Upper lobe of right lung (tissue), 1 donor: ENCODE measurements around the gene CDCP1. TPM values are rescaled to one million over a fixed set of nuclear protein-coding genes. Genes with fewer than 3 reads are reported as not detected.

Source experiments
- ATAC-seq: fragments of 200-7000 bp; cut with Tn5 transposase; one replicate; pipeline ENCODE4 v1.9.1; 2020; ENCODE audit warnings: mild to moderate bottlenecking, moderate library complexity
- DNase-seq: peaks from one replicate; pipeline ENCODE4 v3.0.0-alpha.2; 2020
- H3K27ac ChIP-seq: fragments of 200-600 bp; one replicate; pipeline ENCODE4 v1.8.0; 2022
- H3K27me3 ChIP-seq: fragments of 200-600 bp; one replicate; pipeline ENCODE4 v1.8.0; 2022; ENCODE audit warnings: mild to moderate bottlenecking
- H3K36me3 ChIP-seq: fragments of 200-600 bp; one replicate; pipeline ENCODE4 v1.8.0; 2022
- H3K4me1 ChIP-seq: fragments of 200-600 bp; one replicate; pipeline ENCODE4 v1.8.0; 2022
- H3K4me3 ChIP-seq: fragments of 200-600 bp; one replicate; pipeline ENCODE4 v1.8.0; 2022; ENCODE audit warnings: mild to moderate bottlenecking
- H3K9me3 ChIP-seq: fragments of 200-600 bp; one replicate; pipeline ENCODE4 v1.8.0; 2022
- intact Hi-C: fragments of 100-400 bp; cut with DNase I; formaldehyde crosslinking; loops from one replicate; pipeline ENCODE4 v1.11.0; 2022
- total RNA-seq: library from RNA; stranded (reverse); fragmentation: NEBNext Ultra II Directional; extraction: Animal tissue kit (Norgen Biotek cat#: 25700); gene quantifications from one replicate; pipeline ENCODE4 v1.2.1, GENCODE V29; 2021
- TF ChIP-seq, protein P1 (sequence below): fragments of 200-600 bp; IDR thresholded peaks from one replicate; pipeline ENCODE4 v1.8.0; 2022; ENCODE audit warnings: antibody characterized with exemption
- donor health status: DM: no; HTN: yes; CAD: no; lungs with severe emphysema.

The CDCP1 gene
- total RNA-seq, 1 donor from 2014 or later = 19.1 TPM

- TF ChIP-seq, protein P1, sequence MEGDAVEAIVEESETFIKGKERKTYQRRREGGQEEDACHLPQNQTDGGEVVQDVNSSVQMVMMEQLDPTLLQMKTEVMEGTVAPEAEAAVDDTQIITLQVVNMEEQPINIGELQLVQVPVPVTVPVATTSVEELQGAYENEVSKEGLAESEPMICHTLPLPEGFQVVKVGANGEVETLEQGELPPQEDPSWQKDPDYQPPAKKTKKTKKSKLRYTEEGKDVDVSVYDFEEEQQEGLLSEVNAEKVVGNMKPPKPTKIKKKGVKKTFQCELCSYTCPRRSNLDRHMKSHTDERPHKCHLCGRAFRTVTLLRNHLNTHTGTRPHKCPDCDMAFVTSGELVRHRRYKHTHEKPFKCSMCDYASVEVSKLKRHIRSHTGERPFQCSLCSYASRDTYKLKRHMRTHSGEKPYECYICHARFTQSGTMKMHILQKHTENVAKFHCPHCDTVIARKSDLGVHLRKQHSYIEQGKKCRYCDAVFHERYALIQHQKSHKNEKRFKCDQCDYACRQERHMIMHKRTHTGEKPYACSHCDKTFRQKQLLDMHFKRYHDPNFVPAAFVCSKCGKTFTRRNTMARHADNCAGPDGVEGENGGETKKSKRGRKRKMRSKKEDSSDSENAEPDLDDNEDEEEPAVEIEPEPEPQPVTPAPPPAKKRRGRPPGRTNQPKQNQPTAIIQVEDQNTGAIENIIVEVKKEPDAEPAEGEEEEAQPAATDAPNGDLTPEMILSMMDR = no peak
- no peak for DNase-seq
- Histone ChIP-seq H3K9me3 (no peaks in the 10 kb centered on the region), H3K27ac (no peak overlapping the region), H3K27me3 (no peaks in the 10 kb centered on the region), H3K4me3 (no peak overlapping the region), H3K4me1 (no peaks in the 10 kb centered on the region), H3K36me3 (no peaks in the 10 kb centered on the region)
- ATAC-seq = no peak
- intact Hi-C loops = no loop called here
Observed at GRCh38 chr3:45124956-45125355, 21.2 kb downstream of the CDCP1 start.

GRCh38 chr3:45124352-45124751 is 21.8 kb downstream of the CDCP1 start:
- no peak overlapping the region for H3K27ac ChIP-seq
- TF ChIP-seq, protein P1 = no peak
- no peaks in the 10 kb centered on the region for H3K9me3 ChIP-seq
- ATAC-seq = no peak
- H3K27me3 ChIP-seq = no peaks in the 10 kb centered on the region
- H3K36me3 ChIP-seq = no peaks in the 10 kb centered on the region
- H3K4me3 ChIP-seq = no peak overlapping the region
- no peak for DNase-seq
- no peaks in the 10 kb centered on the region for H3K4me1 ChIP-seq
- intact Hi-C loops = no loop called here

DNA sequence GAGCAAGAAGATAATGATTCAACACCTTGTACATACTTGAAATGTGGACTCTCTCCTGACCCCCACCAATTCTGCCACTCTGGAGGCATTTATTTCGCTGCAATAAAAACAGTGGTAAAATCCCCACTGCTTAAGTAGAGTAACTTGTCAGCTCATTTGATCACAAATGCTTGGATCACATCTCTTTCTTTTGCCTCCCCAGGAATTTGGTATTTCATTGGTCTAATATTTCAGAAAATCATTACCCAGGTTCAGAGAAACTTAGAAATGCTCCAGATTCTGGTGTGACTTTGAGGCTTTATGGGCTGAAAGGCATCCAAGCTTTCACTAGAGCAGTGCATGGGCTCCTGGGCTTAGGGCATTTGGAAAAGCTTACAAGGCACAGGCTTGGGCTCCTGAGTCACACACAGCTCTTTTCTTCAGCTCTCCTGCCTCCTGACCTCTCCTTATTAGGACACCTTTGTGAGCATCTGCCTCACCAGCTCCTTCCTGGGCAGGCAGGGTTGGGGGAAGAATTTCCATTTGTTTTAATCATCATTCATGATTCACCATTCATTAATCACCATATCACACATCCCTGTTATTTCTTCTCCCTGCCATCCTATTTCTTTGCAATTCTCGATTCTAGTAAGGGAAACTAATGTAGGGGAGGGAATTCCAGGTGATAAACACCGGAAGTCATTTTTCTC is 22.5 kb downstream of the CDCP1 start:
- intact Hi-C loops = no loop called here
- no peak overlapping the region for H3K4me3 ChIP-seq
- no peaks in the 10 kb centered on the region for H3K9me3 ChIP-seq
- no peaks in the 10 kb centered on the region for H3K36me3 ChIP-seq
- H3K4me1 ChIP-seq = no peaks in the 10 kb centered on the region
- H3K27ac ChIP-seq = no peak overlapping the region
- H3K27me3 ChIP-seq = no peaks in the 10 kb centered on the region
- DNase-seq (no peak), ATAC-seq (no peak)
- TF ChIP-seq, protein P1 = no peak

- intact Hi-C loops = no loop called here
- TF ChIP-seq, protein P1 = no peak
- no peak overlapping the region for H3K4me3 ChIP-seq
- DNase-seq (no peak), ATAC-seq (no peak)
- H3K27me3 ChIP-seq = no peaks in the 10 kb centered on the region
- H3K4me1 ChIP-seq = no peaks in the 10 kb centered on the region
- H3K36me3 ChIP-seq = no peaks in the 10 kb centered on the region
- no peaks in the 10 kb centered on the region for H3K9me3 ChIP-seq
- no peak overlapping the region for H3K27ac ChIP-seq
Observed at GRCh38 chr3:45123030-45123429, 23.1 kb downstream of the CDCP1 start.

GRCh38 chr3:45120359-45121158 is 25.6 kb downstream of the CDCP1 start:
- intact Hi-C loops = no loop called here
- H3K27me3 ChIP-seq = no peaks in the 10 kb centered on the region
- TF ChIP-seq, protein P1 = no peak
- no peaks in the 10 kb centered on the region for H3K36me3 ChIP-seq
- H3K4me3 ChIP-seq = no peak overlapping the region
- DNase-seq (no peak), ATAC-seq (no peak)
- H3K4me1 ChIP-seq = no peaks in the 10 kb centered on the region
- no peak overlapping the region for H3K27ac ChIP-seq
- H3K9me3 ChIP-seq = no peaks in the 10 kb centered on the region
